ENCODE measurements around the gene PLXDC2. TPM values are rescaled to one million over a fixed set of nuclear protein-coding genes. Genes with fewer than 3 reads are reported as not detected.
A peak's percentile ranks its signal among the peaks of the same experiment; 100 is the strongest.
"Not testable (repeated sequence)": the region's sequence is repeated elsewhere in the genome, so short reads cannot be mapped to it uniquely, and the experiment has no call there.

PLXDC2 gene
- total RNA-seq, 6 donors from 2014 or later: 39.0 to 129 (median 68.0) TPM

- no peak overlapping the region for H3K4me3 ChIP-seq
- 77 to 81% methylated on average over 2 of the region's 2 CpGs for WGBS, 2 donors
- H3K27ac ChIP-seq: no peak overlapping the region
- peaks cover 0 to 4% (median 0%) of the 10 kb centered on the region in 4 donors for H3K9me3 ChIP-seq
- no peak for DNase-seq
- no peaks in the 10 kb centered on the region for H3K4me1 ChIP-seq
- no peak for TF ChIP-seq POLR2AphosphoS5 (IDR thresholded peaks at IDR 0.05)
- no peak for TF ChIP-seq EP300 (IDR thresholded peaks at IDR 0.05)
- TF ChIP-seq CTCF (IDR thresholded peaks at IDR 0.05): no peak
- TF ChIP-seq POLR2A (IDR thresholded peaks at IDR 0.05): no peak
- no peak for ATAC-seq (ENCODE audit: low FRiP score in 2 of 2)
- H3K36me3 ChIP-seq: no peaks in the 10 kb centered on the region
- no peaks in the 10 kb centered on the region for H3K27me3 ChIP-seq
Observed at GRCh38 chr10:20034732-20035131, 218.5 kb downstream of the PLXDC2 start.

- Histone ChIP-seq H3K27ac (no peak overlapping the region), H3K4me1 (no peaks in the 10 kb centered on the region), H3K9me3 (peaks cover 0 to 4% (median 0%) of the 10 kb centered on the region in 4 donors), H3K4me3 (no peak overlapping the region), H3K36me3 (no peaks in the 10 kb centered on the region), H3K27me3 (no peaks in the 10 kb centered on the region)
- 70 to 75% methylated on average over 6 of the region's 6 CpGs for WGBS, 2 donors
- ATAC-seq (ENCODE audit: low FRiP score in 2 of 2): peak in 1 of 2 donors; percentile 57
- TF ChIP-seq POLR2A (IDR thresholded peaks at IDR 0.05): no peak
- peak in 1 of 2 donors; percentile 42 for DNase-seq
Observed at GRCh38 chr10:20040012-20040411, 223.8 kb downstream of the PLXDC2 start.

- WGBS, 2 donors: 76 to 78% methylated on average over 3 of the region's 3 CpGs
- no peaks in the 10 kb centered on the region for H3K36me3 ChIP-seq
- DNase-seq: no peak
- no peak overlapping the region for H3K4me3 ChIP-seq
- H3K27me3 ChIP-seq: no peaks in the 10 kb centered on the region
- TF ChIP-seq EP300 (IDR thresholded peaks at IDR 0.05): no peak
- no peak for TF ChIP-seq POLR2AphosphoS5 (IDR thresholded peaks at IDR 0.05)
- TF ChIP-seq POLR2A (IDR thresholded peaks at IDR 0.05): no peak
- TF ChIP-seq CTCF (IDR thresholded peaks at IDR 0.05): no peak
- H3K4me1 ChIP-seq: no peaks in the 10 kb centered on the region
- no peak for ATAC-seq (ENCODE audit: low FRiP score in 2 of 2)
- no peak overlapping the region for H3K27ac ChIP-seq
- no peaks in the 10 kb centered on the region for H3K9me3 ChIP-seq
Observed at GRCh38 chr10:20041931-20042330, 225.7 kb downstream of the PLXDC2 start.

- not testable (repeated sequence) for H3K27me3 ChIP-seq; ATAC-seq (ENCODE audit: low FRiP score in 2 of 2); H3K27ac ChIP-seq; H3K4me3 ChIP-seq; H3K9me3 ChIP-seq; DNase-seq; H3K4me1 ChIP-seq; H3K36me3 ChIP-seq
- WGBS, 2 donors: 86 to 89% methylated on average over 5 of the region's 5 CpGs
Observed at GRCh38 chr10:20045100-20045499, 228.9 kb downstream of the PLXDC2 start.

- H3K36me3 ChIP-seq: no peaks in the 10 kb centered on the region
- H3K4me3 ChIP-seq: no peak overlapping the region
- no peak for TF ChIP-seq CTCF (IDR thresholded peaks at IDR 0.05)
- no peaks in the 10 kb centered on the region for H3K27me3 ChIP-seq
- DNase-seq: no peak
- no peaks in the 10 kb centered on the region for H3K4me1 ChIP-seq
- H3K9me3 ChIP-seq: no peaks in the 10 kb centered on the region
- no peak for ATAC-seq (ENCODE audit: low FRiP score in 2 of 2)
- H3K27ac ChIP-seq: no peak overlapping the region
- 94 to 98% methylated on average over 2 of the region's 2 CpGs for WGBS, 2 donors
Observed at GRCh38 chr10:20048161-20048560, 231.9 kb downstream of the PLXDC2 start.

- no peak overlapping the region for H3K4me3 ChIP-seq
- H3K4me1 ChIP-seq: no peaks in the 10 kb centered on the region
- no peak for ATAC-seq (ENCODE audit: low FRiP score in 2 of 2)
- TF ChIP-seq EP300 (IDR thresholded peaks at IDR 0.05): no peak
- TF ChIP-seq POLR2AphosphoS5 (IDR thresholded peaks at IDR 0.05): no peak
- no peak for TF ChIP-seq POLR2A (IDR thresholded peaks at IDR 0.05)
- no peak for TF ChIP-seq CTCF (IDR thresholded peaks at IDR 0.05)
- no peaks in the 10 kb centered on the region for H3K9me3 ChIP-seq
- 70 to 71% methylated on average over 2 of the region's 2 CpGs for WGBS, 2 donors
- H3K27me3 ChIP-seq: no peaks in the 10 kb centered on the region
- no peak for DNase-seq
- no peak overlapping the region for H3K27ac ChIP-seq
- H3K36me3 ChIP-seq: no peaks in the 10 kb centered on the region
Observed at GRCh38 chr10:20058135-20058534, 241.9 kb downstream of the PLXDC2 start.
